GM18507 (cell line): ENCODE data around the gene ADAMTSL3.

Experiments used
- DNase-seq: peaks from one replicate; pipeline ENCODE4 v3.0.0; 2011; ENCODE audit warnings: low read depth; ENCODE audit not compliant: insufficient read length; ENCODE audit errors: extremely low spot score
- FAIRE-seq: peaks from 2 replicates; lab custom pipeline; 2011; peaks lifted over from hg19 to GRCh38; lab: Jason Lieb, UNC

Gene ADAMTSL3

DNA sequence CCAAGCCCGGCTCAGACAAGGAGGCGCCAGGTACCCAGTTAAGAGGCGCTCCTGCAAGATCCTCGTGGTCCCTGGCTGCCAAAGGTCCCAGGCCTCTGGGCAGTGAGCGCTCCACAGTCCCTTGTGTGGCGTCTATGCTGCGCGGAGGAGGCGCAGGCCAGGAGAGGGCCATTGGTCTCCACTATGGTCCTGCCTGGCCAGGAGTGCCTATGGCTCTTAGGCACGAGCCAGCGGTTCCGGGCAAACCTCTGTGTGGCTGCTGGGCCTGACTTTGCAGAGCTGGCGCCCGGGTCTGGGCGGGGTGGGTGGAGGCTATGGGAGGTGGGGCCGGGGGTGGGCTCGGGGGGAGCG, 660 bp upstream of the ADAMTSL3 start:
- DNase-seq (no peak), FAIRE-seq (no peak)

GRCh38 chr15:83654379-83655236, 685 bp downstream of the ADAMTSL3 start:
- DNase-seq (no peak), FAIRE-seq (no peak)

GRCh38 chr15:83655237-83655616, 1.3 kb downstream of the ADAMTSL3 start:
- FAIRE-seq = no peak
- DNase-seq = no peak

GRCh38 chr15:83656192-83656591, 2.3 kb downstream of the ADAMTSL3 start:
- FAIRE-seq = no peak
- DNase-seq = no peak

DNA sequence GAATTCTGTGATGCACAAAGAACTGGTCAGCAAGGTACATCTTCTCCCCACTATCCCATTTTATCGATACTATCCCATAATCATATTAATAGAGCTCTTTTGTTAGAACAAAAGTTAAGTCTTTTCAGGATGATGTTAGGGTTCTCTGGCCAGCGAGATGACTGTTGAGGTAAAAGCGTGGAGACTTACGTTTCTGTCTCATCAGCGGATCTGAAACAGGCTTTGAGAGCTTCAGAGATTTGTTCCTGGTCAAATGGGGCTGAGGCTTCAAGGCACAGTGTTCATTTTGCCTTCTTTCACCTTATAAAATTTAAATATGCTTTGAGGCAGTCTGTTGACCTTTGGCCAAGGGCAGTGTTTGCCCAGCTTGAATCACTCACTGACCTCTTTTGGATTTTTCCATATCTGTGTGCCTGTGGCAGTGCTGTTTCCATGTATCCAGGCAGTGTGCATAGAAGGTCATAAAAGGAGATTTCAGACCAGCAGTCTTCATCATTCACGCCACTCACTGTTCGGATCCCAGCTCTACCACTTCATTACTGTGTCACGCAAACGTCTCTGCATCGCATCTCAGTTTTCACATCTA, 3.1 kb downstream of the ADAMTSL3 start:
- no peak for FAIRE-seq
- DNase-seq = no peak

GRCh38 chr15:83657549-83657948, 3.6 kb downstream of the ADAMTSL3 start:
- no peak for FAIRE-seq
- DNase-seq = no peak

DNA sequence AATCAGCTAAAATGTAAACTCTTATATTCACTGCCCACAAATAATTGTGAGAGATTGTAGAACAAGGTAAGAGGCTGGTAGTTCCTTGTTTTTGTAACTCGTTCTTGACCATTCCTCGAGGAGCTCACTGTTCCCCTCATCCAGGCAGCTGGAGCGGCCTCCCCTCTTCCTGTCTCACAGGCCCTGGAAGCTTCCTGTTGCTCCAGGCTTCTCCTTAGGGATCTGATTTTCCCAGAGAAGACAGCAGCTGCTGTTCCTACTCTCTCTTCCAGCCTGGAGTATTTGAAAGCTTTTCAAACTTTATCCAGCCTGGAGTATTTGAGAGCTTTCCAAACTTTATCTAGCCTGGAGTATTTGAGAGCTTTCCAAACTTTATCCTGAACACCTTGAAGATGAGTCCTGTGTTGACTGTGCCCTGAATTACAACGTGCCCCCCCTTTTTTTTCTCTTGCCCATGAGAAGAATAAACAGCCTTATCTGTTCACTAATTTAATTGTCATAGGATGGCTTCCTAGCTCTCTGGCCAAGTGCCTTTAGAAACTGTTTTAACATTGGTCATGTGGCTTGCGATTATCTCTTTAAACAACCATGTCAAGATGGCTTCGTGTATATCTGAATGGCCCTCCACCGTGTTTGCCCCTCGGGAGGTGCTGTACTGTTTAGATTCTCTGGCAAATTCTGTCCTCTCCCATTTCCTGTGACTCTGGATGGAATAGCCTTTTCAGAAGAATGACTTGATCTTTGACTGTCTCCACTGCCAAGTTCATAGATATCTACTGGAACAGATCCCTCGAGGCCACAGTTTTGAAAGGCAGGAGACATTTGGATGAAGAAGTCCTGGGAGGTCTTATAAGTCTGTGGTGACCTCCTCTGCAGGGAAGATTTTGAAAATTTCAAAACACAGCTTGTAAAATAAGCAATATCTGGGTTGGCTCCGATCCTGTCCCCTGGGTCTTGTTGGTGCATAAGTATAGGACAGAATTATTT, 4.8 kb downstream of the ADAMTSL3 start:
- FAIRE-seq (no peak), DNase-seq (no peak)

GRCh38 chr15:83659417-83659812, 5.5 kb downstream of the ADAMTSL3 start:
- FAIRE-seq (no peak), DNase-seq (no peak)

DNA sequence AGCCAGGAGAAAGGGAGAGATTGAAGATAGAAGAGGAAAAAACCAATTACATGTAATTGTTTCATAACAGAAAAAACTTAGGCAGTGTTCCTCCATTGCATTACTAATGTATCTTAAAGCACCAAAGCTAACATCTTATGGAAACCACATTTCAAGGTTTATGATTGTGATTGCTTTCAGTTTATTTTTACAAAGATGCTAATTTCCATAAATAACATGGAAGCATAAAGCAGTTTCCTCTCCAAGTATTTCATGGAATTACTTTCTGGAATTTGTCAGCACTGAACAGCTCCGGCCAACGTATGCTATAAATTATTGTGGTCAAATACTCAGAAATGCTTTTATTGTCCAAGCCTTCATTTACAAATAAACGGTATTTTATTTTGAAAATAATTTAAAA, 11.6 kb downstream of the ADAMTSL3 start:
- DNase-seq = no peak
- FAIRE-seq = no peak

- DNase-seq = no peak
- no peak for FAIRE-seq
Observed at GRCh38 chr15:83670672-83671229, 16.8 kb downstream of the ADAMTSL3 start.

DNA sequence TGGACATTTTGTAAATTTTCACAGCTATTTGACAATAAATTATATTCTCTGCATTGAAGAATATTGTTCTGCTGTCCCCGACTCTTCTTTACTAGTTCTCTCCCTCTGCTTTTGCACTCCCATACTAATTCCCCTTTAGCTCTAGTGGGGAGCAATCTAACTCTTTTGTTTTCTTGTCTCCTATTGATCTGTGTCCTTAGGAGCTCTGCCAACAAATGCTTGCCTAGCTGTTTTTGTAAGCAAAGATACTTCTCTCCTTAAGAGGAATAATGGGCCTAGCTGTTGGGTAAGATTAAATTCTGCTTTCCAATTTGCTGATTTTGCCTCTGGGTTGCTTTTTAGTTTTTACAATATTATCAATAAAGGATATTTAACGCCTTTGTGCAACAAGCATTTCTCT, 17.7 kb downstream of the ADAMTSL3 start:
- DNase-seq (no peak), FAIRE-seq (no peak)

GRCh38 chr15:83673385-83673784, 19.5 kb downstream of the ADAMTSL3 start:
- no peak for FAIRE-seq

GRCh38 chr15:83682476-83683088, 28.7 kb downstream of the ADAMTSL3 start:
- DNase-seq = no peak
- FAIRE-seq = no peak

More at GRCh38 chr15:83673385-83673784, 19.5 kb downstream of the ADAMTSL3 start:
- no peak for DNase-seq

DNA sequence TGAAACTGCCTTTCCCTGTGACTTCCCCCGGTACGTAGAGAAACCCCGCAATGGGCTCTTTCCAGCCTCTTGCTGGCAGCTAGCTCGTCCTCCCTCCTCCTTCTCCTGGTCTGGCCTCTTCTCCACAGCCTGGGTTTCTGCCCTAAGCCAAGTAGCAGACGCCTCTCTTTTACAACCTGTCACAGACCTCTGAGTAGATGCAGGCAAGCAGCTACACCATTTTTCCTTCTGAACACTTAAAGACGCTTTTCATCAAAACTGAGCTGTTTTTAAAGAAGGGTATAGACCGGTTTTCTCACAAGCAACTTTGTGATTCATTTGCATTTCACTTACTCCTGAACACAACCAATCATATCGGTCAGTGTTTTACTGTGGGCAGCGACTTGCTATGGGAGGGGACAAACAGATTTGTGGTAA, 32.0 kb downstream of the ADAMTSL3 start:
- FAIRE-seq (no peak), DNase-seq (no peak)

DNA sequence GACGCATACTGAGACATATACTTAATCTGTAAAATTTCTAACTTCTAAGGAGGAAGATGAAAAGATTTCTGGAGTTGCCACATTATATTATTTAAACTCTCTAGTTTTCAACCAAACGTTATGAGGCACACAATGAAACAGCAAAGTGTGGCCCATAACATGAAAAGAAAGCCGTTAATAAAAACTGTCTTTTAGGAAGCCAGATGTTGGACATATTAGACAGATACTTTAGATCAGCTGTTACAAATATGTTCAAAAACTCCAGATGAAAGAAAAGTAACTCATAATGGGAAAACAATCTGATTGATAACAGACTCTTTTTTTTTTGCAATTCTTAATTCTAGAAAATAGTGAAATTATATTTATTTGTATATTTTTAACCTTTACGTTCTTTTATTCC, 34.3 kb downstream of the ADAMTSL3 start:
- FAIRE-seq (no peak), DNase-seq (no peak)

DNA sequence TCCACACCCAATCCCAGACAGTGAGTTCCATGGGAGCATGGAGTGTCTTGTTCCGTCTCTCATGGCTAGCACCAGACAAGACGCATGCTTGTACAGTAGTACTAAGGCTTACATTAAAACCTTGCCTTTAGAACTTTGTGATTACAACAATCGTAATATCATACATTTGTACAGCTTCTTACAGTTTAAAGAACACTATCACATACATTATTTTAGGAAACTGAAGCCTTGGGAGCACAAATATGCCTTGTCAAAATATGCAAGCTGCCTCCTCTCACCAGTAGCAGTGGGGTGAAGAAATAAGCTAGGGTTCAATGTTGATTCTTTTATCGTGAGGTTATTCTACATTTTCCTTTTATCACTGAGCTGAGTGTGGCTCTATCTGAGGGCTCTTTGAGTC, 36.8 kb downstream of the ADAMTSL3 start:
- no peak for DNase-seq
- FAIRE-seq = no peak

GRCh38 chr15:83692746-83693581, 39.0 kb downstream of the ADAMTSL3 start:
- no peak for FAIRE-seq
- DNase-seq = no peak

- DNase-seq = no peak
- no peak for FAIRE-seq
Observed at GRCh38 chr15:83694015-83694414, 40.1 kb downstream of the ADAMTSL3 start.

- DNase-seq = no peak
- no peak for FAIRE-seq
Observed at GRCh38 chr15:83694536-83694935, 40.6 kb downstream of the ADAMTSL3 start.
